Posterior vena cava (tissue), 2 donors: ENCODE results near the gene PLA2G4F. TPM values are rescaled to one million over a fixed set of nuclear protein-coding genes. Genes with fewer than 3 reads are reported as not detected.

ENCODE experiments used
- DNase-seq: peaks from one replicate; pipeline ENCODE4 v3.0.0-alpha.2; 2020; ENCODE audit warnings: low spot score
- intact Hi-C, 2 donors: fragments of 100-400 bp; cut with DNase I; formaldehyde crosslinking; loops; one replicate each; pipeline versions ENCODE4 v1.14.1 to v1.14.2; 2022 to 2023
- long read RNA-seq, 2 donors: library from polyadenylated mRNA; unstranded; transcript quantifications; one replicate each; pipeline ENCODE4 v2.0.0, GENCODE V29; 2020 to 2021
- total RNA-seq, 2 donors: library from RNA; stranded (reverse); fragmentation: NEBNext Ultra II Directional; extraction: Animal tissue kit (Norgen Biotek cat#: 25700); gene quantifications; one replicate each; pipeline ENCODE4 v1.2.1, GENCODE V29; 2021
- donor health status: DM: yes; HTN: yes; CAD: no.
- donor health status: DM: yes; HTN: yes; CAD: no.

Gene PLA2G4F
- total RNA-seq: not detected
- long read RNA-seq, donor 1: 0 reads
- long read RNA-seq, donor 2: 0 reads

DNA sequence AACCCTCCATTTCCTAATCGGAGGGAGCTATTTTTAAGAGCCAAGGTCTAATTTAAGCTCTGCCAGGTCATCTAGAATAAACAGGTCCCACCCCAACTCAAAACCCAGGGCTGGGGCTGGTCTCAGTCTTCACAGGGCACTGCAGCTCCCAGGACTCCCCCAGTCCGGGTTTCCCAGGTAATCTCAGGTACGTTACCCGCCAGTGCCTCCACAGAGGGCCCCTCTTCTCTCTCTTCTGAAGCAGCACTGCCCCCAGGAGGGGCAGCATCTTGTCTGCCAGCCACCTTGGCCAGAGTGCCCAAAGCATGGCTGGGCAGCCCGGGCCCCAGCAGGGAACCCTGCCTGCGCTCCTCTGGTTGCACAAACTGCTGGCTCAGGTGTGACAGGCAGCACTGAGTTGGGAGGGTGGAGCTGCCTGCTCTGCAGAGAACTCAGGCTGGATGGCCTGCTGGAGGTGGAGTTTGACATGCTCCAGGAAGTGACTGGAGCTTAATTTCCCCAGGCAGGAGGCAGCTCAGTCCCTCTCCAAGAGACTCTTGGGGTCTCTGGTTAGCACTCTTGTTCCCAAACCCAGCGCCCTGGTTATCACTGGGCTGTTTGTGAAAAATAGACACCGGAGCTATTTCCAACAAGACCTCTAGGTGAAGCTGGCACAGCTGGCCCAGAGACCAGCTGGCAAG lies at the start of gene PLA2G4F:
Gene PLA2G4F, minus strand, starts transcription at position 394 of the 680 bp plus-strand sequence. Its CDS starts 87 bp downstream, at position 307.
- intact Hi-C loops: no loop called here
- DNase-seq: peak; percentile 32

DNA sequence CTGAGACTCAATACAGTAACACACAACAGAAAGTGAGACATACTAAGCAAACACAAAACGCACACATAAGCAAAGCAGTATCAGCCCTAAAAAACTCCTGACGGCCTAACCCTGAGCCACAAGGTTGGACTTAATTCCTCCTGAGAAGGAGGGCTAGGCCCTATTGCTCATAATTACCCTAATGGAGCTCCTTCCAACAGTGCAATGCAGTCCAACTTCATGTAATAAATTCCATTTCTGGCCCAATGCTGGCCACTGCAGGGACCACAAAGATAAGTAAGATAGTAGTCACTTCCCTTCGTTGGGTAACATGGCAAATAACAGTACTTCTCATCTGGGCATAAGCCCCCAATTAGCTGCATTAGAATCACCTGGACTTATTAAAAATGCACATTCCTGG lies 47.5 kb upstream of the PLA2G4F start:
- DNase-seq: no peak
- intact Hi-C loops: no loop called here

GRCh38 chr15:42202653-42203052 lies 46.2 kb upstream of the PLA2G4F start:
- no peak for DNase-seq
- intact Hi-C loops: no loop called here

DNA sequence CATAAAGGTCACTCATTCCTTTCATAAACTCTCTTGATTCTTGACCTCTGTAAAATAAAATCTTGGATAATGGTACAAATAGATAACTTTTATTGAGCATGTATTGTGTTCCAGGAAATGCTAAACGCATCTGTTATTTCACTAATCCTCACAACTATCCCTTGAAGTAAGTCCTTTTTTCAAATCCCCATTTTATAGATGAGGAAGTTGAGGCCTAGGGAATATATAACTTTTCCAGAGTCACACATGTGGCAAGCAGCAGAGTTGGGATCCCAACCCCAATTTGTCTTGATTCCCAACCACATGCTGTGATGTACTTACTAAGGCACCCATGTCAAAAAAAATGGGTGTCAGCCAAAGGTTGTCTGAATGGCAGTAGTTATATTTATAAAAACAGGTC lies 45.4 kb upstream of the PLA2G4F start:
- no peak for DNase-seq
- intact Hi-C loops: no loop called here

DNA sequence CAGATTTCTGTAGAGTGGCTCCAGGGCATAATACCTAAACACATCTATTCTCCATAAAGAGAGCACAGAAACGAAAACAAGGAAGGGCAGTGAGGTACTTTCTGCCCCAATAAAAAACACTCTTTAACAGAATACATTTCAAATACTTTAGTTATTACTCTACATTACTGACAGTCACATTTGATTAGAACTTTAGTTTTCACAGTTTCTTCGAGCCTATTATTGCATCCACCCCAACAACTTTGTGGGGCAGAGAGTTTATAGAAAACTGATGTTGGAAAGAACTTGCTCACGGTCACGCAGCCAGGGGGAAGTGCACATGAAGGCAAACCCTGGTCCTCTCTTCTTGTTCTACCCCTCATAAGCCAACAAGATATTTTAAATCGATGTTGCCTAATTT lies 42.7 kb upstream of the PLA2G4F start:
- DNase-seq: no peak
- intact Hi-C loops: no loop called here

GRCh38 chr15:42198516-42198915 lies 42.1 kb upstream of the PLA2G4F start:
- DNase-seq: no peak
- intact Hi-C loops: no loop called here

DNA sequence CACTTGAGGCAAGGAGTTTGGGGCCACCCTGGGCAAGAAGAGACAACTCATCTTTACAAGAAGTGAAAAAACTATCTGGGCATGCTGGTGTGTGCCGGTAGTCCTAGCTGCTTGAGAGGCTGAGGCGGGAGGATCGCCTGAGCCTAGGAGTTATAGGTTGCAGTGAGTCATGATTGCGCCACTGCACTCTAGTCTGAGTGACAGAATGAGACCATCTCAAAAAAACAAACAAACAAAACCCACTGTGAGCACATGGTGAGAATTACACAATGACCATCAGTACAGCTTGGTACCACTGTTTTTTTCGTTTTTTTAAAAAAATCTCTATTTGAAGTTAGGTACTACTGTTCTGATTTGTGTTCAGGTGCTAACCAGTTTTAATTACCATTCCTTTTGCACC lies 38.1 kb upstream of the PLA2G4F start:
- DNase-seq: no peak
- intact Hi-C loops: no loop called here

DNA sequence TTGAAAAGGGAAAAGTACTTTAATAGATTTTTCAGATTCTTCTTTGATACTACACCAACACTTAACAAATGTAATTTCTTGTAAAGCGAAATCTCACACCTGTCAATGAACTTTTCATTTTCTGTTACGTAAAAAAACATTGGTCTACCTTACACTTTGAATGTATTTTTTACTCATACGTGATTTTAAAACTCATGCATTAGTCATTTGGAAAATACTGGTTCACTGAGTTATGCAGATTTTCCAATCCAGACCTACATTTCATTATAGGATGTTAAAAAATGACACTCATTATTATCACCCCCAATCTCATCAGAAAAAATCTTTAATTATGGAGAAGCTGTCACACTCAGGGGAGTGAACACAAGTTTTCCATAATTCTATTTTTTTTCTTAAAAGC lies 36.9 kb upstream of the PLA2G4F start:
- intact Hi-C loops: no loop called here
- no peak for DNase-seq

DNA sequence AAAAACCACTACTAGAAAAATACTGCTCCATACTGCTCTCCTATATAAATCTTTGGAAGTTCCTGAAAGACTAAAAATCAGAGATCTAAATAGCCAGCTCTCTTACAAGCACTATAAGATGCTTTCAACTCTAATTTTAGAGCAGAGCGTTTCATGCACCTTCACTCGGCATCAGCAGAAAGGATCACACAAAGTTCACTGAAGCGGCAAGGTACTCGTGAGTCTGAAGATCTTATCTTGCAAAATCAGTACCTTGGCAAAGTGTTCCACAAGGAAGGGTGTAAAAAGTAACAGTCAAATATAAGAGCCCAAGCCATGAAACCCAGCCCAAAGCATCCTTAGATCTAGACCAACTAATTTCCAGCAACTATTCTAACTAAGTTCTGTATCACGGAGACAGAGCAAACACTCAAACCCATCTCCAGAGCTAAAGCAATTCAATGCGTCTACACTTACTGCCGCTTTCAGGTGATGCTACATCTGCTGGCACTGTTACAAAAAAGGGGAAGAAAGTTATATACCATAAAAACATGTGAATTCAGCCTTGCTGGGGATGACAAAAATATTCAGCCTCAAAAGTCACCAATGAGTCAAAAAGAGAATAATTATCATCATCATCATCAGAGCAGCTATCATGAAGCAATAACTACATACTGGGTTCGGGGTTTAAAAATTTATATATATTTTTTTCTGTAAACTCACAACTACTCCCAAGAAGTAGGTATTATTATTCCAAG lies 35.3 kb upstream of the PLA2G4F start:
- intact Hi-C loops: no loop called here
- DNase-seq: no peak

DNA sequence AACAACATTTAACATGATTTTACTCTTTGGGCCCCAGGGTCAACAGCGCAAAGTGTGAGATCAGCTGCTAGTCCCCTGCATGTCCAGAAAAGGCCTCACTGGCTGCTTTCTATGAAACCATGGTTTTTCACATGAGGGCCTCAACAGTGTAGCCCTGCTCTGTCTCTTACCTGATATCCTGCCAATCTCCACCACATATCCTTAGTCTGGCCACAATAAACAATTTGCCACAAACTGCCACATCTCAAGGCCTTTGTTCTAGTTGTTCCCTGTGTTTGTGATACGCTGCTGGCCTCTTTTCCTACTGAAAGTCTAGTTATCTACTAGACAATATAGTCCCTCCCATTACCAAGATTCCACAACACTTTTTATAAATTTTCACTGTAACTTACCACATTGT lies 33.9 kb upstream of the PLA2G4F start:
- no peak for DNase-seq
- intact Hi-C loops: no loop called here

- DNase-seq: no peak
- intact Hi-C loops: no loop called here
Measured at GRCh38 chr15:42185801-42186200, 29.4 kb upstream of the PLA2G4F start.

DNA sequence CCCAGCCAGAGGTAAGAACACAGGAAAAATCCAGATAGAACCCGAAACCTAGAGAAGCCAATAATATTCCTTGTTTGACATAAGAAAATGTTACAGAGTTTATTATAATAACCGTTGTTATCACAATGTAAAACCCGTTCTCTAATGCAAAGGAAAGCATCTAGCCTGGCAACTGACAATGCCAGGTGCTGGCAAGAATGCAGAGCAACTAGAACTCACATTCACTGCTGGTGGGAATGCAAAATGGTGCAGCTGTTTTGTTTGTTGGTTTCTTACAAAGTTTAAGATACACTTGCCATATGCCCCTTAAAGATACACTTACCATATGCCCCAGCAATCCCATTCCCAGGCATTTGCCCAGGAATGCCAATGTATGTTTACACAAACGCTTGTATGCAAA lies 28.3 kb upstream of the PLA2G4F start:
- no peak for DNase-seq
- intact Hi-C loops: no loop called here

DNA sequence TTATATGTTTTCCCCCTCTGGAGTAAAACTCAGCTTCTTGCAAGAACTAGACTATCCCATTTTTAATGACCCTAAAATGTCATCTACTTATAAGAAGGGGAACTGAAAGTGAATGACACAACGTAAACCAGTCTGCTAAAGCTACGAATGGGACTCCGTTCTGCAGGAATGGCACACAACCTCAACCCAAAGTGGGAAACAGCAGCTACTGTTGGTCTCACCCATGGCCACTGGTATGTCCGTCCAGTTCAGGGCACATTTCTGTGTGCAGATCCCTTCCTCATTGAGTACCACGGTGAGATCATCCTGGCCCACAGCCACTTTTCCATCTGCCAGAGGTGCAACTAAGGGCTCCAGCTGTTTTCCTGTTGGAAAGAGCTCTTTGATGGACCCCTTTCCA lies 27.9 kb upstream of the PLA2G4F start:
- no peak for DNase-seq
- intact Hi-C loops: no loop called here

DNA sequence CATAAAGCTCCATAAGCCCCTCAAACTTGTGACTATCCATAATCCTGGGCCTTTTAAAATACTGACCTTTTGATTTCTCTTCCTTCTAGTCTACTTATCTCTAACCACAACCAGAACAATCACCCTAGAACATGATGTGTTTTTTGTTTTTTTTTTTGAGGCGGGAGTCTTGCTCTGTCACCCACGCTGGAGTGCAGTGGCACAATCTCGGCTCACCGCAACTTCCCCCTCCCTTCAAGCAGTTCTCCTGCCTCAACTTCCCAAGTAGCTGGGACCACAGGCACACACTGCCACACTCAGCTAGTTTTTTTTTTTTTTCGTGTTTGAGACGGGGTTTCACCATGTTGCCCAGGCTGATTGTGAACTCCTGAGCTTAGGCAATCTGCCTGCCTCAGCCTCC lies 26.5 kb upstream of the PLA2G4F start:
- intact Hi-C loops: no loop called here
- DNase-seq: no peak

DNA sequence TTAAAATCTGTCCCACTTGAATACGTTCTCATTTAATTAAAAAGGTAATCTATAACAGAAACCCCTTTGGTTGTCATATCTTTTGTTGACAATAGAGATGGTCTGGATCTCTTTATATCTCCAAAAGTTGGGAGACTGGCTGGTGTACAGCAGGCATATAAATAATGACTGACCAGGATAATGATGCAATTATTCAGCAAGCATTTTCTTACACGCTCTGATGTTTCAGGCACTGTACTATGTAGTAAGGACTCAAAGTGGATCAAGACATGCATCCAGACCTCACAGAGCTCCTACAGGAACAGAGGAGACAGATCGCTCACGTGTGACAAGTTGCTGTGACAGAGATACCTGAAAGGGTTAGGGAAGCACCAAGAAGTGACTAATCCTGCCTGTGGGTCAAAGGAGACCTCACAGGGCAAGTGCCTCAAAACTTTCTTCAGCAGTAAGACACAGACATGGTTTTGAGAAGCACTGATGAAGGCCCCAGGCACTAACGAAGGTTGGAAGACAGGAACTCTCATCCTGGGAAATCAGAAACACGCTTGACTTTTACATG lies 26.0 kb upstream of the PLA2G4F start:
- no peak for DNase-seq
- intact Hi-C loops: no loop called here

GRCh38 chr15:42178056-42178455 lies 21.6 kb upstream of the PLA2G4F start:
- DNase-seq: no peak
- intact Hi-C loops: no loop called here

DNA sequence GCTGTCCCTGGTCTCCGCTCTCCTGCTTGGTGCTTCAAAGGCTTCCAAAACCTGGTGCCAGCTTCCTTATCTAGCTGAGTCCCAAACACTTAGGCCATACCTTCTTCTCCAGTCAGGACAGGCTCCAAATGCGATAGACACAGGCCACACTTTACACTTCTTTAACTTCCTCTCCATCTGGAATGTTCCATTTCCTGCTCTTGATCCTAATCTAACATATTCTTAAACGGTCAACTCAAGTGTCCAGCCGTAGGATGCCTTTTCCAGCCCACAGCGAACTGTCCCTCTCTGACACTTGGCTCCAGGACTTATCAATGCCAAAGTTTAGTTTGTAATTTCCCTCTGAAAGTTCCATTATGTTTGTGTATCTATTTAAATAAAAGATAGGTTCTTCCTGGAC lies 19.2 kb upstream of the PLA2G4F start:
- intact Hi-C loops: no loop called here
- DNase-seq: no peak

- no peak for DNase-seq
- intact Hi-C loops: no loop called here
Measured at GRCh38 chr15:42172475-42172874, 16.0 kb upstream of the PLA2G4F start.

DNA sequence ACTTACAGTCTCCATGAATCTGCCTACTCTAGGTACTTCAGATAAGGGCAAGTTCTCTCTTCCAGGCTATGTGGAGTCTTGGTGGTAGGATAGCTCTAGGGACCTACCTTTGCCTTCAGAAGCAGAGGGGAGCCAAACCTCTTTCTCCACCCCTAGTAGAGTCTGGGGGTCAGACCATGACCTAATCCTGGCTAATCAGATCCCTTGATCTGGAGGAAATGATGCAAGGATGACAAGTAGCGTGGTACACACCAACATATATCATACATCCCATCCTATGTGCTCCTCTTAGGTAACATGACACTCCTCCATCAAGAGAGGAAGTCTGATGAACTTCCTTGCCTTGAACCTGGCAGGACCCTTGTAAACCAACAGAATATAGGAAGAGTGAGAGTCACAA lies 15.4 kb upstream of the PLA2G4F start:
- intact Hi-C loops: no loop called here
- no peak for DNase-seq

DNA sequence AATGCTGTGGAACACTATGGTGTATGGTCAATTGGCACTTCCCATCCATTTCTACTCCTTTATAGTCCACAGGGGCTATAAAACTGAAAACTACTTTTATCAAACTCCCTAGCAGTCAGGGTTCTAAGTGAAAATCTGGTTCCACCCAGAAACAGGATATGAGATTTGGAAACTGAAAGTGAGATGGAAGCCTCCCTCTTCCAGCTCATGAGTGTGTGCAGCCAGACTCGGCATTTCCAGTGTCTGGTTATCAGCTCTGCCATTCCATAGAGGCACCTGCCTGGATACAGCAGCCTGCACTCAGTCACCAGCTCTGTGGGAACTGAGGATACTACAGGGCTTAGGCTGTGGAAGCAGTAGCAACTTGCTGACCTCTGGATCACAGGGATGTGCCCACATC lies 14.7 kb upstream of the PLA2G4F start:
- DNase-seq: no peak
- intact Hi-C loops: no loop called here
